ENCODE results near the gene LRFN3. TPM values are rescaled to one million over a fixed set of nuclear protein-coding genes. Genes with fewer than 3 reads are reported as not detected.

The LRFN3 gene
- total RNA-seq, 1 donor from 2014 or later = 21.0 TPM

- no peaks in the 10 kb centered on the region for H3K36me3 Mint-ChIP-seq (ENCODE audit: low read depth)
- DNase-seq (ENCODE audit: low spot score) = no peak
- H3K4me3 Mint-ChIP-seq (ENCODE audit: unreplicated experiment) = no peak overlapping the region
- peaks cover 3% of the 10 kb centered on the region for H3K27me3 Mint-ChIP-seq (ENCODE audit: low read depth)
- no peaks in the 10 kb centered on the region for H3K9me3 Mint-ChIP-seq (ENCODE audit: low read depth)
- no peak for TF ChIP-seq CTCF (IDR thresholded peaks at IDR 0.05)
- peaks cover 17% of the 10 kb centered on the region for H3K4me1 Mint-ChIP-seq (ENCODE audit: low read depth)
- H3K27ac Mint-ChIP-seq (ENCODE audit: unreplicated experiment) = no peak overlapping the region
Observed at GRCh38 chr19:35991731-35992450, 55.7 kb downstream of the LRFN3 start.

GRCh38 chr19:35992907-35993765, 57.0 kb downstream of the LRFN3 start:
- H3K27ac Mint-ChIP-seq (ENCODE audit: unreplicated experiment) = peak overlapping the region; percentile 12
- H3K9me3 Mint-ChIP-seq (ENCODE audit: low read depth) = no peaks in the 10 kb centered on the region
- no peak for DNase-seq (ENCODE audit: low spot score)
- H3K36me3 Mint-ChIP-seq (ENCODE audit: low read depth) = peaks cover 3% of the 10 kb centered on the region
- peaks cover 3% of the 10 kb centered on the region for H3K27me3 Mint-ChIP-seq (ENCODE audit: low read depth)
- no peak for TF ChIP-seq CTCF (IDR thresholded peaks at IDR 0.05)
- no peak overlapping the region for H3K4me3 Mint-ChIP-seq (ENCODE audit: unreplicated experiment)
- peaks cover 24% of the 10 kb centered on the region for H3K4me1 Mint-ChIP-seq (ENCODE audit: low read depth)

- Mint-ChIP-seq H3K36me3 (ENCODE audit: low read depth) (peaks cover 3% of the 10 kb centered on the region), H3K4me3 (ENCODE audit: unreplicated experiment) (peak overlapping the region; percentile 28), H3K27me3 (ENCODE audit: low read depth) (no peaks in the 10 kb centered on the region), H3K9me3 (ENCODE audit: low read depth) (no peaks in the 10 kb centered on the region), H3K4me1 (ENCODE audit: low read depth) (peaks cover 24% of the 10 kb centered on the region), H3K27ac (ENCODE audit: unreplicated experiment) (no peak overlapping the region)
- no peak for TF ChIP-seq CTCF (IDR thresholded peaks at IDR 0.05)
- no peak for DNase-seq (ENCODE audit: low spot score)
Observed at GRCh38 chr19:35993923-35994598, 57.9 kb downstream of the LRFN3 start.

Other genes starting within 250 kb of the LRFN3 start
- not detected in 3 replicates for gene ZBTB32, start 231.8 kb upstream of the LRFN3 start, total RNA-seq
- gene KMT2B, start 218.4 kb upstream of the LRFN3 start, total RNA-seq = 27.3 to 31.5 TPM (median 30.8 TPM) in 3 replicates
- gene IGFLR1, start 193.9 kb upstream of the LRFN3 start, total RNA-seq = 0.59 to 1.4 TPM (median 0.99 TPM) in 3 replicates
- 22.9 to 28.8 TPM (median 24.7 TPM) in 3 replicates for gene U2AF1L4, start 191.0 kb upstream of the LRFN3 start, total RNA-seq
- gene PSENEN, start 190.7 kb upstream of the LRFN3 start, total RNA-seq = 59.9 to 71.1 TPM (median 61.8 TPM) in 3 replicates
- 11.9 to 18.6 TPM (median 13.5 TPM) in 3 replicates for gene LIN37, start 187.8 kb upstream of the LRFN3 start, total RNA-seq
- 0.75 to 5.7 TPM (median 5.0 TPM) in 3 replicates for gene HSPB6, start 179.3 kb upstream of the LRFN3 start, total RNA-seq
- gene PROSER3, start 178.2 kb upstream of the LRFN3 start, total RNA-seq = 17.4 to 24.6 TPM (median 20.3 TPM) in 3 replicates
- 8.5 to 14.6 TPM (median 12.0 TPM) in 3 replicates for gene ARHGAP33, start 160.8 kb upstream of the LRFN3 start, total RNA-seq
- gene PRODH2, start 123.5 kb upstream of the LRFN3 start, total RNA-seq = not detected in 3 replicates
- gene NPHS1, start 83.9 kb upstream of the LRFN3 start, total RNA-seq = not detected in 3 replicates
- 0.22 TPM in 1 of 3 replicates, not detected in the others for gene KIRREL2, start 79.5 kb upstream of the LRFN3 start, total RNA-seq
- gene APLP1, start 67.8 kb upstream of the LRFN3 start, total RNA-seq = 31.7 to 76.4 TPM (median 66.8 TPM) in 3 replicates
- gene NFKBID, start 35.8 kb upstream of the LRFN3 start, total RNA-seq = 4.4 to 5.0 TPM (median 4.4 TPM) in 3 replicates
- gene HCST, start 33.8 kb upstream of the LRFN3 start, total RNA-seq = 0.50 to 1.0 TPM in 2 of 3 replicates, not detected in the other
- gene TYROBP, start 28.1 kb upstream of the LRFN3 start, total RNA-seq = not detected in 3 replicates
- gene SDHAF1, start 58.8 kb downstream of the LRFN3 start, total RNA-seq = 10.8 to 12.0 TPM (median 11.2 TPM) in 3 replicates
- 0.27 to 1.2 TPM (median 0.49 TPM) in 3 replicates for gene SYNE4, start 72.4 kb downstream of the LRFN3 start, total RNA-seq
- gene ALKBH6, start 77.8 kb downstream of the LRFN3 start, total RNA-seq = 17.9 to 23.7 TPM (median 19.9 TPM) in 3 replicates
- 51.2 to 59.0 TPM (median 53.8 TPM) in 3 replicates for gene CLIP3, start 96.5 kb downstream of the LRFN3 start, total RNA-seq
- 6.6 to 10.2 TPM (median 8.9 TPM) in 3 replicates for gene THAP8, start 117.9 kb downstream of the LRFN3 start, total RNA-seq
- gene WDR62, start 118.5 kb downstream of the LRFN3 start, total RNA-seq = 3.0 to 6.0 TPM (median 3.7 TPM) in 3 replicates
- not detected in 3 replicates for gene OVOL3, start 174.8 kb downstream of the LRFN3 start, total RNA-seq
- gene POLR2I, start 178.5 kb downstream of the LRFN3 start, total RNA-seq = 43.5 to 61.6 TPM (median 49.2 TPM) in 3 replicates
- 181 to 201 TPM (median 199 TPM) in 3 replicates for gene TBCB, start 179.1 kb downstream of the LRFN3 start, total RNA-seq
- 509 to 762 TPM (median 724 TPM) in 3 replicates for gene CAPNS1, start 203.7 kb downstream of the LRFN3 start, total RNA-seq
- not detected in 3 replicates for gene COX7A1, start 216.1 kb downstream of the LRFN3 start, total RNA-seq